LNCaP clone FGC (cell line): ENCODE results near the gene ANKRD52.

ENCODE experiments used
- DNase-seq: peaks from one replicate; pipeline ENCODE4 v3.0.0-alpha.2; 2011; ENCODE audit warnings: low read depth
- H3K4me3 ChIP-seq: 2 replicates; pipeline ENCODE4 v1.5.1; 2011; ENCODE audit warnings: mild to moderate bottlenecking, low read depth, low read length, control low read depth
- TF ChIP-seq, protein P1 (sequence below): IDR thresholded peaks from 2 replicates; pipeline ENCODE4 v1.5.1; 2012; ENCODE audit warnings: mild to moderate bottlenecking; ENCODE audit not compliant: control insufficient read depth, insufficient read depth; ENCODE audit errors: extremely low read depth

Gene ANKRD52

DNA sequence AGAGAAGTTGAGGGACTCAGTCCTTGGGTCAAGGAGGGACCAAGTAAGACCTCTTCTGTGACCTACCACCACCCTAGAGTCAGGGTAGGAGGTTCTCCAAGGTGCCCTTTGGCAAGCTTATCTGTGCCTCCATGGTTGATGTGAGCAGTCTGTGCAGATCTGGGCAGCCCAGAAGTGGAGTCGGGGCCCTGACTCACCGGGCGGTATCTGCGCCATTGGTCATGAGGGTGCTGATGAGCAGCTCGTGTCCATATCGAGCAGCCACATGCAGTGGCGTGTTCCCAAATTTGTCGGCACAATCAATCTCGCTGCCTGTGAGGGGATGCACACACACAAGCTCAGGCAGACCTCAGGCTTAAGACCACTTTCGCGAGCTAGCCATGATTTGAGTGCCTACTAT, 5.1 kb downstream of the ANKRD52 start:
- no peak for DNase-seq
- TF ChIP-seq, protein P1, sequence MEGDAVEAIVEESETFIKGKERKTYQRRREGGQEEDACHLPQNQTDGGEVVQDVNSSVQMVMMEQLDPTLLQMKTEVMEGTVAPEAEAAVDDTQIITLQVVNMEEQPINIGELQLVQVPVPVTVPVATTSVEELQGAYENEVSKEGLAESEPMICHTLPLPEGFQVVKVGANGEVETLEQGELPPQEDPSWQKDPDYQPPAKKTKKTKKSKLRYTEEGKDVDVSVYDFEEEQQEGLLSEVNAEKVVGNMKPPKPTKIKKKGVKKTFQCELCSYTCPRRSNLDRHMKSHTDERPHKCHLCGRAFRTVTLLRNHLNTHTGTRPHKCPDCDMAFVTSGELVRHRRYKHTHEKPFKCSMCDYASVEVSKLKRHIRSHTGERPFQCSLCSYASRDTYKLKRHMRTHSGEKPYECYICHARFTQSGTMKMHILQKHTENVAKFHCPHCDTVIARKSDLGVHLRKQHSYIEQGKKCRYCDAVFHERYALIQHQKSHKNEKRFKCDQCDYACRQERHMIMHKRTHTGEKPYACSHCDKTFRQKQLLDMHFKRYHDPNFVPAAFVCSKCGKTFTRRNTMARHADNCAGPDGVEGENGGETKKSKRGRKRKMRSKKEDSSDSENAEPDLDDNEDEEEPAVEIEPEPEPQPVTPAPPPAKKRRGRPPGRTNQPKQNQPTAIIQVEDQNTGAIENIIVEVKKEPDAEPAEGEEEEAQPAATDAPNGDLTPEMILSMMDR, result no peak
- H3K4me3 ChIP-seq, result no peak overlapping the region

DNA sequence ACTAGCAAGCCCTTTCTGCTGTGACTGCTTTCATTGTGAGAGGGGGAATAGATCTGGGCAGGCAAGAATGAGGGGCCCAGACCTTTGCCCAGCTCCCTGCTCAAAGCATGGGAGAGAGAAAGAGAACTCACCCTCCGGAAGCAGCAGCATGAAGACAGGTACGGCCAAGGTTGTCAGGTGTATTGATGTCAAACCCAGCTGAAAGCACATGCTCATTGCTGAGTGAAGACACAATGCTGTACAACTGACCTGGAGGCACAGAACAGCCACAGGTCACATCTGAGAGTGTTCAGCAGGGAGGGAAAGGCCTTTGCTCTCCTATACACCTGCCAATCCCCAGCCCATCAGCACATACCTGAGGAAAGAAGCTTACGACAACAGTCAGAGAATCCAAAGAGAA, 5.5 kb downstream of the ANKRD52 start:
- no peak for DNase-seq
- no peak overlapping the region for H3K4me3 ChIP-seq
- TF ChIP-seq, protein P1, result no peak

DNA sequence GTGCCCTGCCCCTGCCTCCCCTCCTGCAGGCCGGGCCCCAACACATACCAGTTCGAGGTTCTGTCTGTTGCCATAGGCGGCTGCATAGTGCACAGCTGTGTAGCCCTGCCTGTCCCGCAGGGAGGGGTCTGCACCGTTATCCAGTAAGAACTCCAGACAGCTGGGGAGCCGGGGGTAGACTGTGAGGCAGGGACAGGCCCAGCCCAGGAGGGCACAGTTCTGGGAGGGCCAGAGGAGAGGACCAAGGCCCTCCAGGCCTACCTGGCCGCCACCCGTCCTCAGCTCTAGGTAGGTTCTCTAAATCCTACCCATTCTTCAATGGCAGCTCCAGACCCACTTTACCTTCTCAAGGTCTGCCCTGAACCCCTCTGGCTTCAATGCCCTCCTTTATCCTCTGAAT, 9.5 kb downstream of the ANKRD52 start:
- H3K4me3 ChIP-seq, result no peak overlapping the region
- no peak for DNase-seq
- TF ChIP-seq, protein P1, result no peak

DNA sequence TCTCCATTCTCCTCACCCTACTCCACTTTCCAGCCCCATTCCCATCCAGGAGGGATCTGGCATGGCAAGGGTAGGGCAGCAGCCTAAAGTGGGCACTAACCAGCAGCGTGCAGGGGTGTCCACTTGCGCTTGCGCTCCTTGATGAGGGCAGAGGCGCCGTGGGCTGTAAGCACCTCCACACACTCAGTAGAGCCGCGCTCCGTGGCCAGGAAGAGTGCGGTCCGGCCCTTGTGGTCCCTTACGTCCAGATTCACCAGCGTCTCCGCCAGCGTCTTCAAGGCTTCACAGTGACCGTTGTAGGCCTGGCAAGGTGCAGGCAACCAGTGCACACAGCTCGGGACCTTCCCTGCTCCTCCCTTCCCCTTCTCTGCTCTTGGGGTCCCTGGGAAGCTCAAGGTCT, 10.3 kb downstream of the ANKRD52 start:
- TF ChIP-seq, protein P1, result no peak

DNA sequence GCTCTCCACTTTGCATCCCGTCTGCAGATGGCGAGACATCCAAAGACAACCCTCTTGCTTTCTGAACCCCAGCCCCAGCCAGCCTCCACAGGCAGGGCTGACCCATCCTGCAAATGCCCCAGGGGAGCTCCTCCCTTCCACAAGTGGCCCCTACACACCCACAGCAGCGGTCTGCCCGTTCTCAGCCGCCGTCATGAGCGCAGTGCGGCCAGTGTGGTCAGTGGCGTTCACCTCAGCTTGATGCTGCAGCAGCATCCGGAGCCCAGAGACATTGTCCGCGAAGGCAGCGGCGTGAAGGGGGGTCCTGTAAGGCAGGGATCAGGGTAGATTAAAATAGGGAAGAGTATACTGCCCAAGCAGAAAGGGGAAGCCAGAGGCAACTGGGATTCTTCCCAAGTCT, 13.7 kb downstream of the ANKRD52 start:
- no peak overlapping the region for H3K4me3 ChIP-seq
- TF ChIP-seq, protein P1, result no peak
- DNase-seq, result no peak

More for the DNA sequence above, 10.3 kb downstream of the ANKRD52 start:
- DNase-seq, result no peak
- no peak overlapping the region for H3K4me3 ChIP-seq

DNA sequence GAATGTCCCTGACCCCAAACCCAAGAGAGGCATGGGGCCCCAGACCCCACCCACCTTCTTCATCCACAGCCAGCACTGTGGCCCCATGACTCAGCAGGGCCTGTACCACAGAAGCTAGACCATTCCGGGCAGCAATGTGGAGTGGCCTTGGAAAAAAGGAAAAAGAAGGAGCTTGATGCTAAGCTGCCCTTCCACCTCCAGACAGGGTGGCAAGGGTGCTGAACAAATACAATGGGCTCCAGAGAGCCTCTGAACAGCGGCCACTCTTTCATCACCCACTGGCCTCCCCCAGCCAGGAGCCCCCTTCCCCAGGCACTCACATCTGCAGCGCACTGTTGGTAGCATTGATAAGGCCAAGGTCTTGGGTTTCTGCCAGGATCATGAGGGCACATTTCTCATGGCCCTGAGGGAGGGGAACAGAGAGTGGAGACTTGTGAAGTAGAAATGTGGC, 14.4 kb downstream of the ANKRD52 start:
- no peak for DNase-seq
- H3K4me3 ChIP-seq, result no peak overlapping the region
- TF ChIP-seq, protein P1, result no peak

DNA sequence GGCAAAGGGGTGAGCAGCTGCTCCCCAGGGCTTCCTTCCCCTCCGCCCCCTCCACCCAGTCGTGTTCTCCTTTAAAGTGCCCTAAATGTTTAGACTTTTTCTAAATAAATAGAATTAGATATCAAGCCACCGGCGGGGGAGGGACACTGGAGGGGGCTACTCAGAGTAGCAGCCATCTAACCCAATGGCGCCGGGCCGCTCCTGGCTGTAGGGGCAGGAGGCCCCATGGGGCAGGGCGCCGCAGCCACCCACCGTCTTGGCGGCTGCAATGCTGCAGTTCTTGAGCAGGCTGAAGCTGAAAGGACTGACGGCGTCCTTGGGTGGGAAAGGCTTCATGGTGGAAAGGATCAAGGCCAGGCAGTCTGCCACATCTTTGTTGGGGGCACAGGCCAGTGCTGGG, 15.2 kb downstream of the ANKRD52 start:
- no peak overlapping the region for H3K4me3 ChIP-seq
- TF ChIP-seq, protein P1, result no peak
- no peak for DNase-seq
